Measurements from ENCODE around the gene MGRN1.
A peak's percentile ranks its signal among the peaks of the same experiment; 100 is the strongest.

DNA sequence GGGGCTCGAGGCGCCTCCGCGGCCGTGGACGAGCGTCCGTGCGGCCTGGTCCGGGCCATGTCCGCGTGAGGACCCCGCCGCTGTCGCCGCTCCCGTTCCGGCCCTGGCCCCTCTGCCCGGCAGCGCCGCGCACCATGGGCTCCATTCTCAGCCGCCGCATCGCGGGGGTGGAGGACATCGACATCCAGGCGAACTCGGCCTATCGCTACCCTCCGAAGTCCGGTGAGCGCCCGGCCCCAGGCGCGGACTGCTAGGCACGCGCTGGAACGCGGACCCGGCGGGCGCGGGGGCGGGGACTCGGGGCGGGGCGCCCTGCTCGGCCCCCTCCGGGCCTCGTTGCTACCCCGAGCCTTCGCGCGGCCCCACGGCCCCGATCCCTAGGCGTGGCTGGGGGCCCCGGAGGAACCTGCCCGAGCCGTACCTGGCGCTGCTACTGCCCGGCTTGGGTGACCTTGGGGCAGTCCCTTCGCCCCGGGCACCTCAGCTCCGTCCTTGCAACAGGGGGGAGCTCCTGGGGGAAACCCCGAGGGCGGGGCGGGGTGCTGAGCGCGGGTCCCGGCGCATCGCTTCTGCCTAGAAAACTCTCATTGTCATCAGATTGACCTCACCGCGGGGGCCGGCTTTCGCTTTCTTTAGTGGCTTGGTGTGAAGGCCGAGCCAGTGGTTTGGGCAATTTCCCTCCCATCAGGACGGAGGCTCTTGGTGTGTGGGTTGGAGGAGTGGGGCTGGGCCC, 367 bp downstream of the MGRN1 start:
- peak; percentile 86 for TF ChIP-seq POLR2A (IDR thresholded peaks at IDR 0.05; ENCODE audit: low read depth, low read length)
- no peak; the same call in 1 of the 2 replicates for TF ChIP-seq POLR2AphosphoS5 (IDR thresholded peaks at IDR 0.05; ENCODE audit: low read depth, low read length)
- TF ChIP-seq TAF1 (IDR thresholded peaks at IDR 0.05; ENCODE audit: borderline replicate concordance, low read depth, low read length): peak; percentile 22; the same call in 1 of the 2 replicates

Data from GM12892 (cell line).